Keratinocyte (primary cell): ENCODE results near the gene PRDM1. TPM values are rescaled to one million over a fixed set of nuclear protein-coding genes. Genes with fewer than 3 reads are reported as not detected.

ENCODE experiments used
- DNase-seq: peaks from one replicate; pipeline ENCODE4 v3.0.0-alpha.2; 2011; ENCODE audit warnings: low read depth, missing footprints, low spot score
- FAIRE-seq: peaks from 2 replicates; lab custom pipeline; 2011; peaks lifted over from hg19 to GRCh38; lab: Jason Lieb, UNC
- H2AFZ ChIP-seq: 2 replicates; pipeline ENCODE4 v1.6.0; 2012; ENCODE audit warnings: low read length, control low read depth, inconsistent platforms; ENCODE audit not compliant: control insufficient read depth
- H3K27ac ChIP-seq: 2 replicates; pipeline ENCODE4 v1.5.1; 2011; ENCODE audit warnings: low read length; ENCODE audit not compliant: control insufficient read depth, insufficient read depth
- H3K27me3 ChIP-seq: 3 replicates; pipeline ENCODE4 v1.6.0; 2011; ENCODE audit warnings: low read length; ENCODE audit not compliant: control insufficient read depth, insufficient read depth; ENCODE audit errors: extremely low read depth
- H3K36me3 ChIP-seq, 2 experiments: 2 replicates in 1 of 2; 3 replicates in 1 of 2; pipeline ENCODE4 v1.5.1; 2011; ENCODE audit warnings: low read length in 2 of 2, mild to moderate bottlenecking in 1 of 2; ENCODE audit not compliant: control insufficient read depth in 2 of 2, insufficient read depth in 2 of 2; ENCODE audit errors: extremely low read depth in 1 of 2
- H3K4me1 ChIP-seq: 3 replicates; pipeline ENCODE4 v1.5.1; 2011; ENCODE audit warnings: low read length; ENCODE audit not compliant: control insufficient read depth, insufficient read depth; ENCODE audit errors: extremely low read depth
- H3K4me2 ChIP-seq: 3 replicates; pipeline ENCODE4 v1.6.0; 2011; ENCODE audit warnings: low read depth, low read length; ENCODE audit not compliant: control insufficient read depth, insufficient read depth; ENCODE audit errors: extremely low read depth
- H3K4me3 ChIP-seq, 3 experiments: fragments of 200-600 bp in 1 of 3; sonication (generic) in 1 of 3; 2 replicates in 2 of 3; 3 replicates in 1 of 3; pipeline ENCODE4 v1.5.1; 2011 to 2016; ENCODE audit warnings: low read length in 3 of 3, mild to moderate bottlenecking in 3 of 3, control low read depth in 2 of 3, inconsistent platforms in 1 of 3, low read depth in 1 of 3, mixed read lengths in 1 of 3, mixed run types in 1 of 3, moderate library complexity in 1 of 3; ENCODE audit not compliant: control insufficient read depth in 2 of 3, insufficient read depth in 2 of 3; ENCODE audit errors: extremely low read depth in 1 of 3
- H3K79me2 ChIP-seq: 2 replicates; pipeline ENCODE4 v1.6.0; 2012; ENCODE audit warnings: low read length; ENCODE audit not compliant: control insufficient read depth, insufficient read depth
- H3K9ac ChIP-seq: 3 replicates; pipeline ENCODE4 v1.6.0; 2011; ENCODE audit warnings: low read length; ENCODE audit not compliant: control insufficient read depth, insufficient read depth; ENCODE audit errors: extremely low read depth
- H3K9me1 ChIP-seq: 3 replicates; pipeline ENCODE4 v1.6.0; 2011; ENCODE audit warnings: low read length; ENCODE audit not compliant: control insufficient read depth, insufficient read depth; ENCODE audit errors: extremely low read depth
- H3K9me3 ChIP-seq: 2 replicates; pipeline ENCODE4 v1.5.1; 2012; ENCODE audit warnings: low read depth, low read length; ENCODE audit not compliant: control insufficient read depth
- H4K20me1 ChIP-seq: 3 replicates; pipeline ENCODE4 v1.6.0; 2011; ENCODE audit warnings: low read length; ENCODE audit not compliant: control insufficient read depth, insufficient read depth; ENCODE audit errors: extremely low read depth
- EZH2 ChIP-seq: IDR thresholded peaks from one replicate; pipeline ENCODE4 v1.6.1; 2012; ENCODE audit warnings: inconsistent platforms, mild to moderate bottlenecking, low read length, moderate library complexity
- dilution Hi-C: fragments of 300-500 bp; cut with MboI; formaldehyde crosslinking; loops from one replicate; pipeline ENCODE4 v1.7.0; 2020; ENCODE audit warnings: low sequenced_read_pairs; ENCODE audit not compliant: extremely low pct_ligation_motif_present
- polyA plus RNA-seq, 5 experiments: library from polyadenylated mRNA; depleted of rRNA in 3 of 5; stranded (reverse) in 3 of 5; stranded (forward) in 1 of 5; unstranded in 1 of 5; fragments of >200 nt; gene quantifications; 1 replicate in 1 of 5; 2 replicates in 3 of 5; 3 replicates in 1 of 5; pipeline versions ENCODE4 v1.2.1 to v1.2.3, GENCODE V29; 2011 to 2012; ENCODE audit warnings: missing spikeins in 2 of 5, low read depth in 1 of 5, low replicate concordance in 1 of 5
- TF ChIP-seq, protein P1 (sequence below), 3 experiments: IDR thresholded peaks in 1 of 3; conservative IDR thresholded peaks in 1 of 3; optimal IDR thresholded peaks in 1 of 3; 2 replicates in 2 of 3; 3 replicates in 1 of 3; pipeline versions ENCODE3 to v1.5.1; 2011; ENCODE audit warnings: low read length in 3 of 3, mild to moderate bottlenecking in 3 of 3, moderate library complexity in 2 of 3, control low read depth in 1 of 3, inconsistent platforms in 1 of 3; ENCODE audit not compliant: insufficient read depth in 2 of 3; ENCODE audit errors: extremely low read depth in 1 of 3

PRDM1 gene
- polyA plus RNA-seq, 1 donor (not counting 4 experiments of a cell fraction or from before 2014, with no cell fraction given): 6.7 TPM

DNA sequence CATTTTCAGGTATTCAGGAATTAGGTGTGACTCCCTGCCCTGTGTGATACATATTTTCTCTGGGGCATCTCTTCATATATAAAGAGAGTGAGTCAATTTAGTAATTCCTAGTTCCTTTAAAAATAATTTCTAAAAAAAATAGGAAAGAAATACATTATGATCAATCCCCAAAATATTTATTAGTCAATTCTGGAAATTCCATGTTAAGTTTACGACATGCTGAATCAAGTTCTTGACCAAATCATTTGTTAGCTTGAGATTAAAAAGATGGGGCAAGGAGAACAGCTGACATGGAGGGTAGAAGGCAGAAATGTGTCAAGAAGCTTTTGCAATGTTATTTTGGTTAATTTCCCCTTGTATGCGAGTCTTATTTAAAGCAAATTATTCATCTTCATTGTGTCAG lies 22.7 kb upstream of the PRDM1 start:
- peak; percentile 9 for FAIRE-seq
- TF ChIP-seq, protein P1, sequence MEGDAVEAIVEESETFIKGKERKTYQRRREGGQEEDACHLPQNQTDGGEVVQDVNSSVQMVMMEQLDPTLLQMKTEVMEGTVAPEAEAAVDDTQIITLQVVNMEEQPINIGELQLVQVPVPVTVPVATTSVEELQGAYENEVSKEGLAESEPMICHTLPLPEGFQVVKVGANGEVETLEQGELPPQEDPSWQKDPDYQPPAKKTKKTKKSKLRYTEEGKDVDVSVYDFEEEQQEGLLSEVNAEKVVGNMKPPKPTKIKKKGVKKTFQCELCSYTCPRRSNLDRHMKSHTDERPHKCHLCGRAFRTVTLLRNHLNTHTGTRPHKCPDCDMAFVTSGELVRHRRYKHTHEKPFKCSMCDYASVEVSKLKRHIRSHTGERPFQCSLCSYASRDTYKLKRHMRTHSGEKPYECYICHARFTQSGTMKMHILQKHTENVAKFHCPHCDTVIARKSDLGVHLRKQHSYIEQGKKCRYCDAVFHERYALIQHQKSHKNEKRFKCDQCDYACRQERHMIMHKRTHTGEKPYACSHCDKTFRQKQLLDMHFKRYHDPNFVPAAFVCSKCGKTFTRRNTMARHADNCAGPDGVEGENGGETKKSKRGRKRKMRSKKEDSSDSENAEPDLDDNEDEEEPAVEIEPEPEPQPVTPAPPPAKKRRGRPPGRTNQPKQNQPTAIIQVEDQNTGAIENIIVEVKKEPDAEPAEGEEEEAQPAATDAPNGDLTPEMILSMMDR (optimal IDR thresholded peaks at IDR 0.05 in 1 of 3, IDR thresholded peaks at IDR 0.05 in 1 of 3, conservative IDR thresholded peaks at IDR 0.05 in 1 of 3; ENCODE audit: extremely low read depth in 1 of 3, insufficient read depth in 2 of 3, low read length in 3 of 3): no peak
- TF ChIP-seq EZH2: no peak
- Histone ChIP-seq H3K9me1 (no peaks in the 10 kb centered on the region), H2AFZ (peak overlapping the region; percentile 27), H4K20me1 (no peaks in the 10 kb centered on the region), H3K4me3 (no peak overlapping the region), H3K4me2 (peak overlapping the region; percentile 53), H3K9me3 (no peaks in the 10 kb centered on the region), H3K4me1 (peaks cover 22% of the 10 kb centered on the region), H3K27ac (peak overlapping the region; percentile 77), H3K9ac (peak overlapping the region; percentile 34), H3K27me3 (no peaks in the 10 kb centered on the region), H3K36me3 (no peaks in the 10 kb centered on the region), H3K79me2 (no peaks in the 10 kb centered on the region)
- dilution Hi-C loops: no loop called here
- DNase-seq: no peak

DNA sequence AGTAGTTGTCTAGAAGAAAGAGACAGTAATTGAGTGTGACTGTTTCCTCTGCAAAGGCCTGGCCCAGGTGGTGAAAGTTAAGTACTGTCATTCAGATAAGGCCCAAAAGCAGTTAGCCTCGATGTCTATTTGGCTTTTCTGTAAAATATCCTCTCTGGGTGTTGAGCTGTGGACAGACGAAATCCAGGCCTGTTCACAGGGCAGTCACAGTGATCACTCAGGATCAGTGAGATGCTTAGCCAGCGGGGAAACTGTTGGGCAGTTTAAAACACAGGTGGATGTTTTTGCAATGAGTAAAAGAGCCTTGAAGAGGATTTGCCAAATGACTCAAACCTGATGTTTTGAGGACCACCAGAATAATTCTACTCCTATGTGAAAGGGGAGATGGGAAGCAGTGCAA lies 22.0 kb upstream of the PRDM1 start:
- TF ChIP-seq, protein P1 (optimal IDR thresholded peaks at IDR 0.05 in 1 of 3, IDR thresholded peaks at IDR 0.05 in 1 of 3, conservative IDR thresholded peaks at IDR 0.05 in 1 of 3; ENCODE audit: extremely low read depth in 1 of 3, insufficient read depth in 2 of 3, low read length in 3 of 3): no peak
- no peak for TF ChIP-seq EZH2
- Histone ChIP-seq H3K36me3 (no peaks in the 10 kb centered on the region), H2AFZ (no peak overlapping the region), H3K4me2 (peak overlapping the region; percentile 53), H3K9me1 (no peaks in the 10 kb centered on the region), H3K27me3 (no peaks in the 10 kb centered on the region), H3K27ac (peak overlapping the region; percentile 77), H3K9me3 (no peaks in the 10 kb centered on the region), H3K4me3 (no peak overlapping the region), H3K79me2 (no peaks in the 10 kb centered on the region), H4K20me1 (no peaks in the 10 kb centered on the region), H3K4me1 (peaks cover 22% of the 10 kb centered on the region), H3K9ac (peak overlapping the region; percentile 34)
- dilution Hi-C loops: no loop called here
- FAIRE-seq (peak; percentile 39), DNase-seq (no peak)
